ENCODE measurements around the gene CPNE7.

The CPNE7 gene

GRCh38 chr16:89596061-89596689, 20.6 kb downstream of the CPNE7 start:
- ChIA-PET POLR2A (no interaction called here), CTCF (no interaction called here)
- no peak for TF ChIP-seq ZNF384 (IDR thresholded peaks at IDR 0.05)
- TF ChIP-seq CTBP1 (IDR thresholded peaks at IDR 0.05; ENCODE audit: borderline replicate concordance), result no peak
- TF ChIP-seq ARNT (IDR thresholded peaks at IDR 0.05), result no peak
- TF ChIP-seq FOXA1 (IDR thresholded peaks at IDR 0.05), result no peak
- TF ChIP-seq SP1 (IDR thresholded peaks at IDR 0.05), result no peak
- TF ChIP-seq L3MBTL2 (conservative IDR thresholded peaks at IDR 0.05), result no peak
- no peak for TF ChIP-seq ELF4 (IDR thresholded peaks at IDR 0.05)

GRCh38 chr16:89596957-89597649, 21.5 kb downstream of the CPNE7 start:
- CTCF ChIA-PET, result no interaction called here
- TF ChIP-seq ARNT (IDR thresholded peaks at IDR 0.05), result no peak
- no peak for TF ChIP-seq FOXM1 (IDR thresholded peaks at IDR 0.05; ENCODE audit: borderline replicate concordance)
- no peak for TF ChIP-seq ELF4 (IDR thresholded peaks at IDR 0.05)
- TF ChIP-seq NFRKB (IDR thresholded peaks at IDR 0.05), result no peak
- no peak for TF ChIP-seq SP1 (IDR thresholded peaks at IDR 0.05)
- TF ChIP-seq BHLHE40 (IDR thresholded peaks at IDR 0.05; ENCODE audit: borderline replicate concordance), result no peak
- no peak for TF ChIP-seq HDGF (IDR thresholded peaks at IDR 0.05; ENCODE audit: borderline replicate concordance)
- no peak for TF ChIP-seq FOXK2 (IDR thresholded peaks at IDR 0.05)
- TF ChIP-seq L3MBTL2 (conservative IDR thresholded peaks at IDR 0.05), result no peak
- no peak for TF ChIP-seq ZNF384 (IDR thresholded peaks at IDR 0.05)
- no peak for TF ChIP-seq TARDBP (IDR thresholded peaks at IDR 0.05)
- TF ChIP-seq FOXA1 (IDR thresholded peaks at IDR 0.05), result no peak
- TF ChIP-seq SUZ12 (IDR thresholded peaks at IDR 0.05), result no peak
- TF ChIP-seq CTBP1 (IDR thresholded peaks at IDR 0.05; ENCODE audit: borderline replicate concordance), result no peak
- TF ChIP-seq LEF1 (IDR thresholded peaks at IDR 0.05; ENCODE audit: borderline replicate concordance), result no peak
- TF ChIP-seq PKNOX1 (IDR thresholded peaks at IDR 0.05), result no peak
- POLR2A ChIA-PET, result no interaction called here
- no peak for DNase-seq (ENCODE audit: extremely low spot score)

More at GRCh38 chr16:89596061-89596689, 20.6 kb downstream of the CPNE7 start:
- no peak for DNase-seq (ENCODE audit: extremely low spot score)

- CTCF ChIA-PET, result no interaction called here
- POLR2A ChIA-PET, result no interaction called here
- peak; percentile 35 for DNase-seq (ENCODE audit: extremely low spot score)
- TF ChIP-seq ELF4 (IDR thresholded peaks at IDR 0.05), result no peak
- TF ChIP-seq NFRKB (IDR thresholded peaks at IDR 0.05), result no peak
- TF ChIP-seq FOXA1 (IDR thresholded peaks at IDR 0.05), result no peak
- TF ChIP-seq FOXK2 (IDR thresholded peaks at IDR 0.05), result no peak
- TF ChIP-seq ARNT (IDR thresholded peaks at IDR 0.05), result no peak
- TF ChIP-seq HDGF (IDR thresholded peaks at IDR 0.05; ENCODE audit: borderline replicate concordance), result no peak
Observed at GRCh38 chr16:89598199-89598598, 22.6 kb downstream of the CPNE7 start.

GRCh38 chr16:89599451-89599858, 23.9 kb downstream of the CPNE7 start:
- CTCF ChIA-PET, result interaction anchor here (0.6 kb wide), 2 partner anchors 16 to 196 kb away, joined by 3 to 4 read pairs; no protein-coding TSS in a partner anchor
- DNase-seq (ENCODE audit: extremely low spot score), result peak; percentile 47
- POLR2A ChIA-PET, result interaction anchor here (1.3 kb wide), 1 partner anchor 38 kb away, joined by 5 read pairs; no protein-coding TSS in a partner anchor
- TF ChIP-seq SP1 (IDR thresholded peaks at IDR 0.05) (no peak), NFRKB (IDR thresholded peaks at IDR 0.05) (no peak), SUZ12 (IDR thresholded peaks at IDR 0.05) (no peak), ZNF384 (IDR thresholded peaks at IDR 0.05) (no peak), FOXA1 (IDR thresholded peaks at IDR 0.05) (no peak), ELF4 (IDR thresholded peaks at IDR 0.05) (no peak), ARNT (IDR thresholded peaks at IDR 0.05) (no peak), LEF1 (IDR thresholded peaks at IDR 0.05; ENCODE audit: borderline replicate concordance) (no peak)

GRCh38 chr16:89599902-89600301, 24.3 kb downstream of the CPNE7 start:
- ChIA-PET POLR2A (interaction anchor here (1.3 kb wide), 1 partner anchor 38 kb away, joined by 5 read pairs; no protein-coding TSS in a partner anchor), CTCF (interaction anchor here (0.6 kb wide), 2 partner anchors 16 to 197 kb away, joined by 3 to 4 read pairs; no protein-coding TSS in a partner anchor)
- no peak for TF ChIP-seq ARNT (IDR thresholded peaks at IDR 0.05)
- no peak for DNase-seq (ENCODE audit: extremely low spot score)

GRCh38 chr16:89600427-89600826, 24.9 kb downstream of the CPNE7 start:
- TF ChIP-seq L3MBTL2 (conservative IDR thresholded peaks at IDR 0.05) (no peak), SUZ12 (IDR thresholded peaks at IDR 0.05) (no peak), HDGF (IDR thresholded peaks at IDR 0.05; ENCODE audit: borderline replicate concordance) (no peak), FOXK2 (IDR thresholded peaks at IDR 0.05) (no peak), TARDBP (IDR thresholded peaks at IDR 0.05) (no peak), CTBP1 (IDR thresholded peaks at IDR 0.05; ENCODE audit: borderline replicate concordance) (no peak), SP1 (IDR thresholded peaks at IDR 0.05) (no peak), LEF1 (IDR thresholded peaks at IDR 0.05; ENCODE audit: borderline replicate concordance) (no peak), ZNF384 (IDR thresholded peaks at IDR 0.05) (no peak), ELF4 (IDR thresholded peaks at IDR 0.05) (no peak), FOXA1 (IDR thresholded peaks at IDR 0.05) (no peak), BHLHE40 (IDR thresholded peaks at IDR 0.05; ENCODE audit: borderline replicate concordance) (no peak), ARNT (IDR thresholded peaks at IDR 0.05) (no peak), PKNOX1 (IDR thresholded peaks at IDR 0.05) (no peak), NFRKB (IDR thresholded peaks at IDR 0.05) (no peak)
- DNase-seq (ENCODE audit: extremely low spot score), result no peak
- ChIA-PET CTCF (no interaction called here), POLR2A (interaction anchor here (1.3 kb wide), 1 partner anchor 39 kb away, joined by 5 read pairs; no protein-coding TSS in a partner anchor)

- CTCF ChIA-PET, result no interaction called here
- no peak for DNase-seq (ENCODE audit: extremely low spot score)
- POLR2A ChIA-PET, result no interaction called here
- TF ChIP-seq ELF4 (IDR thresholded peaks at IDR 0.05) (no peak), TARDBP (IDR thresholded peaks at IDR 0.05) (no peak), NFRKB (IDR thresholded peaks at IDR 0.05) (no peak), FOXK2 (IDR thresholded peaks at IDR 0.05) (no peak), SP1 (IDR thresholded peaks at IDR 0.05) (no peak), BHLHE40 (IDR thresholded peaks at IDR 0.05; ENCODE audit: borderline replicate concordance) (no peak), FOXA1 (IDR thresholded peaks at IDR 0.05) (no peak)
Observed at GRCh38 chr16:89600956-89601355, 25.4 kb downstream of the CPNE7 start.

Measured in HEK293T (cell line).